ENCODE measurements around the gene GOLGA5. TPM values are rescaled to one million over a fixed set of nuclear protein-coding genes. Genes with fewer than 3 reads are reported as not detected.
"Not testable (repeated sequence)": the region's sequence is repeated elsewhere in the genome, so short reads cannot be mapped to it uniquely, and the experiment has no call there.

The GOLGA5 gene
- total RNA-seq, 1 donor, result 7.8 TPM

DNA sequence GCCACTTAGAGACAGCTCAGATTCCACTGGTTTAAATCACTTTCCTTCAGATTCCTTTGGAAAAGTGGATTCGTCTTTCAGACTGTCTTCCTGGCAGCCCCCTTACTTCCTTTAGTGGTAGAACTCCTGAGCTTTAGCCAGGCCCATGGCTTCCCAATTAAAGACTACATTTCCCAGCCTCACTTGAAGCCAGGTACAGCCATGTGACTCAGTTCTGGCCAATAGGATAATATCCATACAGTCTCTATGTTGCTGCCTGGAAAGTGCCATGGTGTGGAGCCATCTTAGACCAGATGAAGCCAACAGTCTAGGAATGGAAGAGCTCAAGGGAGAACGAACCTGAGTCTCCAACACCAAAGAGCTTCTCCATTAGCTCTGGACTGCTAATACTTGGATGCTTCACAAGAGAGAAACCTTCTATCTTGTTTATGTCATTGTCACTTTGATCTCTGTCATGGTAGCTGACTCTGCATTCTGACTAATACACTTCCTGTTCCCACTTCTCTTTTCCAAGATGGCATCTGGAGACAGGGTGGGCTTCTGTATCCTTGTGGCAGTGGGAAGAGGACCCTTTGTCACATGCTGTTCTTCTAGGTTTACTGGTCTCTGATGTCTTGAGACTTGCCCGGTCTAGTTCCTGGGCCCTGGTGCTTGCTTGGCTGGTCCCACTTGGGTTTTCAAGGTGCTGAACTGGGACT, 15.1 kb upstream of the GOLGA5 start:
- not testable (repeated sequence) for DNase-seq (ENCODE audit: low read depth in 2 of 3, low spot score in 2 of 3)

DNA sequence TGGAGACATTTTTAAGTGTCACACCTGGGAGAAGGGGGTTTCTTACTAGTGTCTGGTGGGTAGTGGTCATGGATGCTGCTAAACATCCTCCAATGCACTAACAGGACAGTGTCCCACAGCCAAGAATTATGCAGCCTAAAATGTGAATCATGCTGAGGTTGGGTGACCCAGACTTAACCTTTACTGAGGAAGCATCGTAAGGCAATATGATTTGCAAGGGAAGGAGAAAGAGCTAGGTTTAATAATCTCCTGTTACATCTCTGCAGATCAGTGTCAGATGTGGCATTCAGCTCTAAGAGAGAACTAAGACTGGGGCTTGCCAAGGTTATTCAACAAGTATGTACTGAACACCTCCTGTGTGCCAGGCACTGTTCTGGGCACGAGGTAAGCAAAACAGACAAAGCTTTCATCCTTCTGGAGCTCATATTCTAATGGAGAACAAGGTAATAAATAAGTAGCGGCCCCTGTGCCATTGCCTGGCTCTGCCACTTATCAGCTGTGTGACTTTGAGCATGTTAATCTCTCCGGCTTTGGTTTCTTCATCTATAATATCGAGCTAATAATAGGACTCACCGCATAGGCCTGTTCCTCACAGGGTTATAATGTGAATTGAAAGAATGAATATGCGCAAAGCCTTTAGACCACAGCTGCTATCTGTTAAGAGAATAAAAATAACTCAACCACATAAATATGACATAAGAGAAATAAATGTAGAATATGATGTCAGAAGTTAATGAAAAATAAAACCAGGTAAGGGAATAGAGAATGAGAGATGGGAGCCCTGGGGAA, 13.5 kb upstream of the GOLGA5 start:
- peak in 1 of 3 donors; percentile 6 for DNase-seq (ENCODE audit: low read depth in 2 of 3, low spot score in 2 of 3)

DNA sequence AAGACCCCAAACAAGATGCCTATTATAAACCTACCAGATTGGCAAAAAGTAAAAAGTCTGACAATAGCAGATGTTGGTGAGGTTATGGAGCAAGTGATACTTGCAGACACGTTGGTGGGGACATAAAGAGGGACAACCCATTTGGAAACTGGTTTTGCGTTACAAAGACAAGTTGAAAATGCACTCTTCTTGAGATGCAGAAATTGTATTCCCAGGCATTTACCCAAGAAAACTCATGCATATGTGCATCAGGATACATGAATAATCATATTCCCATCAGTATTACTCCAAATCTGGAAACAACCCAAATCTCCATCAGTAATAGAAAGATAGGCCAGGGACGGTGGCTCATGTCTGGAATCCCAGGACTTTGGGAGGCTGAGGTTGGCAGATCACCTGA, 12.8 kb upstream of the GOLGA5 start:
- DNase-seq (ENCODE audit: low read depth in 2 of 3, low spot score in 2 of 3), result no peak

DNA sequence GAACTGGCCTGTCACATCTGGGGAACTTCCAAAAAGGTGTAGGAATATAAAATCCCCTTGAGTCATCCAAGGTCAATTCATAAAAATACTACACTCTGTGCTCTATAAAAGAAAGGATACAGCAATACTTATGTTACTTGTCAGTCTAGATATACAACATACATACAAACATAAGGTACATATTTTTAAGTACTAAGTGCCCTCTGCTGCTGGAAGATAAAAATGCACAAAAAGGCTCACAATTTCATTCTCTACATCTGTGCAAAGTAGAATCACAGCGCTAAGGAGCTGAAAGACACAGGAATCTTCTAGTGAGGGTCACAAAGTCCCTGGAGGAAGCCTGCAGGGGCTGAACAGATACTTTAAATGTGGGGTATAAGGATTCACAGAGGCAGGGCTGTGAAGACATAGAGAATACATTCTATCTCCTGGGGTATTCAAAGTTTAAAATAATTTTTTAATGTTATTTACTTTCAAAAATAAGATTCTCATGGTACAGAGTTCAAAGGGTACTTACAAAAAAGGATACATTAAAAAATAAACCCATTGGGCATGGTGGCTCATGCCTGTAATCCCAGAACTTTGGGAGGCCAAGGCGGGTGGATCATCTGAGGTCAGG, 10.2 kb upstream of the GOLGA5 start:
- peak in 2 of 3 donors; percentile 53 to 75 for DNase-seq (ENCODE audit: low read depth in 2 of 3, low spot score in 2 of 3)

DNA sequence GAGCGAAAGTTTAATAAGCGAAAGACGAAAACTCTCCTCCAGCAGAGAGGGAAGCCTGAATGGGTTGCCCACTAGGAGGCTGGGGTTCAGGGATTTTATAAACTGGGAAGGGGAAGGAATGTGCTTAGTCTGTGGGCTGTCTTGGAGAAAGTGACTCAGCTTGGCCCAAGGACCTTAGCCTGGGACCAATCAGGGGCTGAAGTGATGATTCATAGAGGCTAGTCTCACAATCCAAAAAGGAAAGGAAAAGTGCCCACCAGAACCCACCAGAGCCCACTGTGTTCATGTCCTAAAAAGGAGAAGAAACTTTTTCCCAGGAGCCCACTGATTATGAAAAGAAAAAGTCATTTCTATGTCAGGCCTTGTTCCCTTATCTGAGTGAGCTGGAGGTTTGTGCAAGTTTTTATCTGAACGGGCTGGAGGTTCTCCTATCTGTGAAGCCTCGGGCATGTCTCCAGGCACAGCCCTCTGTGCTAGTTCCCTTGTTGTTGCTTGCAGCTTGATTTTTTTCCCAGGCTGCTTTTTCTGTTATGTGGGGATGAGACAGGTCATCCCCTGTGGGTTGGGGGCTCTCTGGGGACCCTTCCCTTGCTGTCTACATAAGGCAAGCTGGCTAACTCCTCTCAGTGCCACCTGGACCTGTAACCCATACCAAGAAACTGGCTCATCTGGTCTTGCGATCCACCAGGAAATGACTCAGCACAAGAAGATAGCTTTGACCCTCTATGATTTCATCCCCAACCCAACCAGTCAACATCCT, 8.3 kb upstream of the GOLGA5 start:
- peak in 1 of 3 donors; percentile 35 for DNase-seq (ENCODE audit: low read depth in 2 of 3, low spot score in 2 of 3)

DNA sequence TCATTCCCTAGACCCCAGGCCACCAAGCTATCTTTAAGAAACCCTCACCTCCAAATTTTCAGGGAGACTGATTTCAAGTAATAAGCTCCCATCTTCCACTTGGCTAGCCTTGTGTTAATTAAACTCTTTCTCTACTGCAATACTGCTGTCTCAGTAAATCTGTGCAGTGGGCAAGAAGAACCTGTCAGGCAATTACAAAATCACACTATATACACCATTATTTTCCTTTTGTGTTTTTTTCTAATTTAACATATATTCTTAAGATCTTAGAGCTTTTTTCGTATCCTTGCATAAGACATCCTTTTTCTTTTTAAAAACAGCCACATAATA, 7.7 kb upstream of the GOLGA5 start:
- no peak for DNase-seq (ENCODE audit: low read depth in 2 of 3, low spot score in 2 of 3)

DNA sequence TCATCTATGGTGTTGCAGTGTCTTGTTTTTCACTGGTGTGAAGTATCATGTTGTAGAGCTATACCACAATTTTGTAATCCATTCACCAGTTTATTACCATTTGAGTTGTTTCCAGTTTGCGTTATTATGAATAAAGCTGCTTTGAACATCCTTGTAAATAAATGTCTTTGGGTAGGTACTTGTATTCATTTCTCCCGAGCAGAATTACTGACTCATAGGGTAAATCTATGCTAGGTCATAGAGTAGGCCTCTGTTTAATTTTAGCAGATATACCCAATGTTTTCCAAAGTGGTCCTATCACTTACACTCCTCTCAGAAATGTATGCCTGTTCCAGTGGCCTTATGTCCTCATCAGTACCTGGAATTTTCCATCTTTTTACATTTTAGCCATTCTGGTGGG, 6.6 kb upstream of the GOLGA5 start:
- DNase-seq (ENCODE audit: low read depth in 2 of 3, low spot score in 2 of 3), result no peak

DNA sequence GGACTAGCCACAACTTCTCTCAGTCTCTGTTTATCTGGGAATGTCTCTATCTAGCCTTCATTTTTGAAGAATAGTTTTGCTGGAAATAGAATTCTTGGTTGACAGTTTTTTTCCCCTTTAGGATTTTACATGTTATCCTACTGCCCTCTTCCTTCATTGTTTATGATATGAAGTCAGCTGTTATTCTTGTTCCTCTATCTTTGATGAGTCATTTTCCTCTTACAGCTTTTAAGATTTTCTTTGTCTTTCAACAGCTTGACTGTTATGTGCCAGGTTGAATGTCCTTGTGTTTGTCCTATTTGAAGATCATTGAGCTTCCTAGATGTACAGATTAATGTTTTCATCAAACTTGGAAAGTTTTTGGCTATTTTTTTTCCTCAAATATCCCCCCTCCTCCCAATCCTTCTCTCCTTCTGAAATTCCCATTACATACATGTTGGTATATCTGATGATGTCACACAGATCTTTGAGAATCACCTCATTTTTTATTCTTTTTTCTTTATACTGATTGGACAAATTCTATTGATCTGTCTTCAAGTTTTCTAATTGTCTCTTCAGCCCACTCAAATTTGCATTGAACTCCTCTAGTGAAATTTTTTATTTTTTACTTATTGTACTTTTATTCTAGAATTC, 4.5 kb upstream of the GOLGA5 start:
- peak in 1 of 3 donors; percentile 18 for DNase-seq (ENCODE audit: low read depth in 2 of 3, low spot score in 2 of 3)

DNA sequence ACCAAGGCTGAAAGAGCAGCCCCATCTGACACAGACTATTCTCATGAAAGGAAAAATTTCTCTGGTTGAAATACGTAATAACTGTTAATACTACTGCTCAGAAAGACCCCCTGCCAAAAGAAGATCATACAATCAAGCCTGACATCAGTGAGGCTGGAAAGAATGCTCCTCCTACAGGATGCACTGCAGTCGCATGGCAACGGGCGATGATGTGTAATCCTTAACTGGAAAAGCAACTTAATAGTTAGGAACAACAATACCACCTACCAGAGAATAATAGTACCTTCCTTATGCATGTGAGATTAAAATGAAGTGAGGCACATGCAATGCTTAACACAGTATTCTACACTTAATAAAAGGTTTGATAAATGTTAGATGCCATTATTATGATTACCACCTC, 1.2 kb upstream of the GOLGA5 start:
- no peak for DNase-seq (ENCODE audit: low read depth in 2 of 3, low spot score in 2 of 3)

DNA sequence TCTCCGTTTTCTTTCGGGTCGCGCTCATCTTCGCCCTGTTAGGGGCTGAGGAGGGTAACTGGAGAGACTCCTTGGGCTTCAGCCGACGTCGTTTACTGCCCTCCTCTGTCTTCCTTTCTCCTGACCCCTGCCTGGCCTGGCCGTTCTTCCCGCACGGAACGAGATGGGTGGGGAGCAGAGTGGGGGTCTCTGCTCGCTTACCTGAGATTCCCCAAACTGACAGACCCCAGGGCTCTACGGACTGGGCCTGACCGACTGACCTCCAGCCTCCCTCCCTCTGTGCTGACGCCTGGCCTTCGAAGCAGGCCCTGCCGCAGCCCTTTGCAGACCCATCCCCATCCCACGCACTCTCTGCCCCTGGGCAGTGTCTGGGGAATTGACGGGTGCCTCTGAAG, 439 bp downstream of the GOLGA5 start:
- DNase-seq (ENCODE audit: low read depth in 2 of 3, low spot score in 2 of 3), result no peak

DNA sequence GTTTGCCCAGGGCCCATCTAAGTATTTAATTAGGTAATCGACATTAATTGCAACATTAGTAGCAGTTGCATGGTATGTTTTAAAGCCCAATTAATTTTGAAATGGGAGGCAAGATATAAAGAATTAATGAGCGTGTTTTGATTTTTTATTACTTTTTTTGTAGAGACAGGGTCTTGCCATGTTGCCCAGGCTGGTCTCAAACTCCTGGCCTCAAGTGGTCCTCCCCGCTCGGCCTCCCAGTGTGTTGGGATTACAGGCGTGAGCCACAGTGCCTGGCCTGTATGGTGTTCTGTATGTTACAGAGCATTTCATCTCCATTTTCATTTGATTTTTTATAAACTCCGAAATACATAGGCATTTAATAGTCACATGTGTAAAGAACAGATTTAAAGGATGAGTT, 856 bp downstream of the GOLGA5 start:
- DNase-seq (ENCODE audit: low read depth in 2 of 3, low spot score in 2 of 3), result no peak

DNA sequence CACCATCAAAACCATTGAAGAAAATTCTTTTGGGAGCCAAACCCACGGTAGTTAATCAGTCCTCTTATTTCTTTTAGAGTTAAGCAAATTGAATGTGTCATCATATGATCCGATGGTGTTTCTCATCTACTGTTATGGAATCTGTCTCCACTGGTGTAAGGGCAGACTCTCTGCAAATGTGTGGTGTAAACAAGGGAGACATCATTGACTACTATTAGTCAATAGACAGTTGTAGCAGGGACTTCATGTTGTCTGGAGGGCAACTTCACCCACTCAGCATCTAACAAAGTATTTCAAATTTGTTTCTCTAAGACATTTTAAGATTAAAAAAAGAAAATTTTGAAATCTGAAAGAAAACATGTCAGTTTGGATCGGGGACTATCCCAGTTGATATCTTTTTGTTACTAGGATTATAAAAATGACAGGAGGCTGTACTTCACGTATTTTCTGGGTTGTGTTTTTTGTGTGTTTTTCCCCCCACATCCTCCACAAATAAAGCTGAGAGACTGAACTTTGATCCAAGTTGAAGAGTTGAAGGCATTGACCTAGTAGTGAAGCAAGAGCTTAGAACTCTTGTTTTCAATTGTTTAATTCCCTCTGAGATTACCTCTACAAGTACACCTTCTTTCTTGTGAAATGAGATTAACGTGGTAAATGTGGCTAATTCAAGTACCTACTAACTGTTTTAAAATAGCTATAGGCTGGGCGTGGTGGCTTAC, 4.0 kb downstream of the GOLGA5 start:
- DNase-seq (ENCODE audit: low read depth in 2 of 3, low spot score in 2 of 3), result no peak

DNA sequence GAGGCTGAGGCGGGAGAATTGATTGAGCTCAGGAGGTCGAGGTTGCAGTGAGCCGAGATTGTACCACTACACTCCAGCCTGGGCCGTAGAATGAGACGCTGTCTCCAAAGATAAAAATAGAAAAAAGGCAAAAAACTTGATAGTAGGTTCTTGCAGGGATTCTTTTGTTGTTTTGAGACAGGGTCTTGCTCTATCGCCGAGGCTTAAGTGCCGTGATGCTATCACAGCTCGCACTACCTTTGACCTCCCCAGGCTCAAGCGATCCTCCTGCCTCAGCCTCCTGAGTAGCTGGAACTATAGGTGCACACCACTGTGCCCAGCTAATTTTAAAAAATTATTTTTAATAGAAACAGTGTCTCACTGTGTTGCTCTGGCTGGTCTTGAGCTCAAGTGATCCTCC, 4.7 kb downstream of the GOLGA5 start:
- no peak for DNase-seq (ENCODE audit: low read depth in 2 of 3, low spot score in 2 of 3)

DNA sequence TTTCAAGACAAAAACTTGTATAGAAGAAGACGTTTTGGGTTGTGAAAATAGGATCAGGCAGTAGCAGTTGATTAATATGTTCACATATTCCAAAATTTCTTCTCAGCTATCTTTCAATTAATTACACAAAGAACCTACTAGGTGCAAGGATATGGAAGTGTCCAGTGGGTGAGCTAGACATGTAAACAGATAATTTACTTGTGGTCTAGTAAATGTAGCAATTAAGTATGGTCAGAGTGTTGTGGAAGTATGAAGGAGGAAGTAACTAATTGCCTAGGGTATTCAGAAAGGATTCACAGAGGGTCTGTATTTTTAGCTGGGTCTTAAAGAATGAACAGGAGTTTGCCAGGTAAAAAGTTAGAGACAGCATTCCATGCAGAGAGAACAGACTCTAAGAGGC, 5.9 kb downstream of the GOLGA5 start:
- DNase-seq (ENCODE audit: low read depth in 2 of 3, low spot score in 2 of 3), result no peak

DNA sequence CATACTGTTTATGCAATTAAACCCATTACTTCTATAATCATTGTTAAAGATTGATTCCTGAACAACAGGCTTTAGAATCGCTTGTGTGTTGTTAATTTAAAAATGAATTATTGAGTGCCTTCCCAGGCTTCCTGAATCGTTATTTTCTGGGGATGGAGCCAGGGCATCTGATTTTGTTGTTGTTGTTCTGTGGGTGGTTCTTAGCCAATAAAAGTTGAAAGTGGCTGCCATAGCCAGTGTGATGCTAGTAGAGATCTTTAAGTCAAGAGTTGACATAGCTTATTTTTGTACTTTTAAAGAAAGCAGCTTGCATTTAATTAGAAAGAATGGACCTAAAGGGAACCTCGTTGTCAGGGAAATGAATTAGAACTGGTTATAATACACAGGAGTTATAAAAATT, 6.4 kb downstream of the GOLGA5 start:
- no peak for DNase-seq (ENCODE audit: low read depth in 2 of 3, low spot score in 2 of 3)

DNA sequence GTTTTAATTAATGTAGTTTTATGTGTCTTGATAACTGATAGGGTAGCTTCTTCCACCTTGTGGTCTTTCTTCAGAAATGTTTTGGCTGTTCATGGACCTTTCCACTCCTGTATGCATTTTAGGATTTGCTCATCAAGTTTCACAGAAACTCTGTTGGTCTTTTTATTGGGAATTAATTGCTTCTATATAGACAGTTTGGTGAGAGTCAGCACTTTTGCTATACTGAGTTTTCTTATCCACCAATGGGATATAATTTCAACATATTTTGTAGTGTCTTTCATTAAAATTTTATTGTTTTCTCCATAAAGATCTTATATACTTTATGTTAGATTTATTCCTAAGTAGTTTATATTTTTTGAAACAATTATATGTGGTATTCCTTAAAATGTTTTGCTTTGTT, 7.8 kb downstream of the GOLGA5 start:
- no peak for DNase-seq (ENCODE audit: low read depth in 2 of 3, low spot score in 2 of 3)

DNA sequence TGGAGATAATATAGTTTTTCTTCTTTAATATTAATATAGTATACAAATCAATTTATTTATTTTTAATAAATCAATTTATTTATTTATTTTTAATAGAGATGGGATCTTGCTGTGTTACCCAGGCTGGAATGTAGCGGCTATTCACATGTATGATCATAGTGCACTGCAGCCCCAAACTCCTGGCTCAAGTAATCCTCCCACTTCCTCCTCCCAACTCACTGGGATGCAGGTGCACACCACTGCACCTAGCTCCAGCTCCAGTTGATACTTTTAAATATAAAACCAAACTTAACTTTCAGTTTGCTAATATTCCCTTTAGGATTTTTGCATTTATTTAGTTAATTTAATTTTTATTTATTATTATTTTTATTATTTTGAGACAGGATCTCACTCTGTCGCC, 8.6 kb downstream of the GOLGA5 start:
- DNase-seq (ENCODE audit: low read depth in 2 of 3, low spot score in 2 of 3), result no peak

DNA sequence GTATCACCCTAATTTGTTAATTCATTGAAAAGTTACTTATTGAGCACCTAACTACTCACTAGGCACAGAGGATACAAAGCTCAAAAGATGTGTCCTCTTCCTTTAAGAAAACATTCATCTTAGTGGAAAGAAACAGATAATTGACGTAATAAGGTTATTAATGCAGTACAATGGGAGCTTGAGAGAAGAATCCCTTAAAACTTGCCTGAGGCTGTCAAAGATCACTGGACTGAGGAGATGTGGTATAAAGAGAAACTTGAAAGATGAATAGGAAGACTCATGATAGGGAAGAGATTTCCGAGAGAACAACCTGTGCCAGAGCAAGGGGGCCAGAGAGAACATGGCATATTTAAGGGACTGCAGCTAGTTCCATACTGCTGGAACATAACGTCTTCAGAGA, 19.1 kb downstream of the GOLGA5 start:
- DNase-seq (ENCODE audit: low read depth in 2 of 3, low spot score in 2 of 3), result no peak

DNA sequence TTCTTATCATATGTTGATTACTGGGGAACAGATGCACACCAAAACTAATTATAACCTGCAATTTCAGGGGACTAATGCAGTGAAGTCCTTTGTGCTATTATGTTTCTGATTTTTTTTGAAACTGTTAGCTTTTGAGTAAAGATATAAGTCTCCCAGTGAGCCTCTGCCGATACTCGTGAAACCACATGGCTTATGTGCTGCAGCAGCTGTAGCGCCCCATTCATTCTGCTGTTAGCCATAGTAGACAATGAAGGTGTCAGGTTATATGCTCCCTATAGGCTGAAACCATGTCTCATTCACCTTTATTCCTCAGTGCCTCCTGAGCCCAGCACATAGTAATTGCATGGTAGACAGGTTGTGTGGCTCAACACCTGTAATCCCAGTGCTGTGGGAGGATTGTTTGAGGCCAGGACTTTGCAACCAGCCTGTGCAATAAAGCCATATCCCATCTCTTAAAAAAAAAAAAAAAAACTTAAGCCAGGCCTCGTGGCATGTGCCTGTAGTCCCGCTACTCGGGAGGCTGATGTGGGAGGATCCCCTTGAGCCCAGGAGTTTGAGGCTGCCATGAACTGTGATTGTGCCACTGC, 25.0 kb downstream of the GOLGA5 start:
- DNase-seq (ENCODE audit: low read depth in 2 of 3, low spot score in 2 of 3), result no peak

All from hematopoietic multipotent progenitor cell (in vitro differentiated cells).